HG02943 (cell line): ENCODE measurements around the gene EIF4ENIF1.
"Not testable (repeated sequence)": the region's sequence is repeated elsewhere in the genome, so short reads cannot be mapped to it uniquely, and the experiment has no call there.

Experiments
- ATAC-seq: cut with Tn5 transposase; IDR thresholded peaks from one replicate; pipeline ENCODE4 v1.9.1; 2021; ENCODE audit warnings: mild to moderate bottlenecking, low read depth, moderate library complexity; ENCODE audit not compliant: unreplicated experiment

The EIF4ENIF1 gene

GRCh38 chr22:31489632-31490495 lies at the start of gene EIF4ENIF1:
Gene EIF4ENIF1 (minus strand): TSS chr22:31489842. CDS start chr22:31488718, 1,124 bp downstream.
- ATAC-seq = peak; percentile 32

DNA sequence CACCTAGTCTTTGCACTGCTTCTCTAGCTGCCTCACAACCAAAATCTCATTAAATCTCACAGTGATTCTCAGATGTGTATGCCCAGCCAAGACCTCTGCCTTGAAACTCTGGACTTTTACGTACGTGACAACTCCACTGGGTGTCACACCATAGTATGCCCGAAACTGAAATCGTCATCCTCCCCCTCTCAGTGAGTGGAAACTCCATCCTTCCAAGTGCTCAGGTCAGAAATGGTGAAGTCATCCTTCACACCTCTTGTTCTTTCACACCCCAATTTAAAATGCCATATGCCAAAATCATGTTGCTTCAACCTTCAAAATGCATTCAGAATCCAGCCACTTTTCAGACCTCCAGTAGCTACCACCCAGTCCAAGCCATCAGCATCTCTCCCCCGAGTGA lies 49.2 kb upstream of the EIF4ENIF1 start:
- ATAC-seq = no peak

- no peak for ATAC-seq
Measured at GRCh38 chr22:31537019-31537535, 47.4 kb upstream of the EIF4ENIF1 start.

DNA sequence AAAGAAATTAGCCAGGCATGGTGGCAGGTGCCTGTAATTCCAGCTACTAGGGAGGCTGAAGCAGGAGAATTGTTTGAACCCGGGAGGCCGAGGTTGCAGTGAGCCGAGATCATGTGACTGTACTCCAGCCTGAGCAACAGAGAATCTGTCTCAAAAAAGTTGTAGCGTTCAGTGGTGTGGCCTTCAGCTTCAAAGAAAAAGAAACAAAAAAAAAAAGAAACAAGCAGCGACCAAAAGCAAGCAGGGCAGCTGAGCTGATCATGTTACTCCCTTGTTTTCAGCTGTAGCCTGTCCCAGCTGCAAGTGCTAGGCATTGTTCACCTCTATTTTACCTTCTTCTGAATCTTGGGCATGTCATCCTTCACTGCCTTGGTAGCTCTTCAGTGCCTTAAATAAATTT lies 43.7 kb upstream of the EIF4ENIF1 start:
- ATAC-seq = no peak

- ATAC-seq = no peak
Measured at GRCh38 chr22:31532060-31532459, 42.4 kb upstream of the EIF4ENIF1 start.

GRCh38 chr22:31530823-31531195 lies 41.2 kb upstream of the EIF4ENIF1 start:
- no peak for ATAC-seq

DNA sequence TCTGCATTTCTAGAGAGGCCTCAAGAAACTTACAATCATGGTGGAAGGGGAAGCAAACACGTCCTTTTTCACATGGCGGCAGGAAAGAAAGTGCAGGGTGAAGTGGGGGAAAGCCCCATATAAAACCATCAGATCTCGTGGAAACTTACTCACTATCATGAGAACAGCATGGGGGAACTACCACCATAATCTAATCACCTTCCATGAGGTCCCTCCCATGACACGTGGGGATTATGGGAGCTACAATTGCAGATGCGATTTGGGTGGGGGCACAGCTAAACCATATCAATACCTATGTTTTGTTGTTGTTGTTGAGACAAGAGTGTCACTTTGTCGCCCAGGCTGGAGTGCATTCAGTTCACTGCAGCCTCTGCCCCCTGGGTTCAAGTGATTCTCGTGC lies 36.6 kb upstream of the EIF4ENIF1 start:
- no peak for ATAC-seq

DNA sequence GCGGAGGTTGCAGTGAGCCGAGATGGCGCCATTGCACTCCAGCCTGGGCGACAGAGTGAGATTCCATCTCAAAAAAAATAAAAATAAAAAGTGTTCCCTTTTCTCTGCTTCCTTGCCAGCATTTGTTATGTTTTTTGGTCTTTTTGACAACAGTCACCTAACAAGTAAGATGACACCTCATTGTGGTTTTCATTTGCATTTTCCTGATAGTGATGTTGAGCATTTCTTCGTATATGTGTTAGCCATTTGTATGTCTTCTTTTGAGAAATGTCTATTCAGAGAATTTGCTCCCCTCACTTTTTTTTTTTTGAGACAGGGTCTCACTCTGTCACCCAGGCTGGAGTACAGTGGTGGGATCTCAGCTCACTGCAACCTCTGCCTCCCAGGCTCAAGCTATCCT lies 34.5 kb upstream of the EIF4ENIF1 start:
- not testable (repeated sequence) for ATAC-seq

DNA sequence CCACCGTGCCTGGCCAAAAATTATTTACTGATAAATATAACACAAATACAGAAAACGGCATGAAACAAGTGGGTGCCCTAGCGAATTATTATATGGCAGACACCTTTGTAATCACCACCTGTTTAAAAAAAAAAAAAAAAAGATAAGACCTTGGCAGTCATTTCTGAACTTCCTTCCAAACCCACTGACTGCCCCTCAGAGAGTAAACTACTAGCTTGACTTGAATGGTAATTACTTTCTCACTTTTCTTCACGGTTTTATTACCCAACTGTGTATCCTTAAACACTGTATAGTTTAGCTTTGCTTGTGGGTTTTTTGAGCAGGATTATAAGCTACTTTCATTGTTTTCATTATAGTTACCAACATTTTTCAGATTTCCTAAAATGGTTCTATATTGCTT lies 30.4 kb upstream of the EIF4ENIF1 start:
- no peak for ATAC-seq

DNA sequence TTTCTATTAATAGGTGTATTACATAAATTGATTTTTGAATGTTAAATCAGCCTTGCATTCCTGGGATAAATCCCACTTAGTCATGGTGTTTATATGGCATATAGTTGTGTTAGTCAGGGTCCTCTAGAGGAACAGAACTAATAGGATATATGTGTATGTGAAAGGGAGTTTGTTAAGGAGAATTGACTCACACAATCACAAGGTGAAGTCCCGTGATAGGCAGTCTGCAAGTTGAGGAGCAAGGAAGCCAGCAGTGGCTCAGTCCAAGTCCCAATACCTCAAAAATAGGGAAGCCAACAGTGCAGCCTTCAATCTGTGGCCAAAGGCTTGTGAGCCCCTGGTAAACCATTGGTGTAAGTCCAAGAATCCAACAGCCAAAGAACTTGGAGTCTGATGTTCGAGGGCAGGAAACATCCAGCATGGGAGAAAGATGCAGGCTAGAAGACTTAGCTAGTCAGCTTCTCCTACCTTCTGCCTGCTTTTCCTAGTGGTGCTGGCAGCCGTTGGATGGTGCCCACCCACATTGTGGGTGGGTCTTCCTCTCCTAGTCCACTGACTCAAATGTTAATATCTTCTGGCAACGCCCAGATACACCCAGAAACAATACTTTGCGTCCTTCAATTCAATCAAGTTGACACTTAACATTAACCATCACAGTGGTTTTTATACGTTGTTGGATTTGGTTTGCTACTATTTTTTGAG lies 19.6 kb upstream of the EIF4ENIF1 start:
- ATAC-seq = no peak

DNA sequence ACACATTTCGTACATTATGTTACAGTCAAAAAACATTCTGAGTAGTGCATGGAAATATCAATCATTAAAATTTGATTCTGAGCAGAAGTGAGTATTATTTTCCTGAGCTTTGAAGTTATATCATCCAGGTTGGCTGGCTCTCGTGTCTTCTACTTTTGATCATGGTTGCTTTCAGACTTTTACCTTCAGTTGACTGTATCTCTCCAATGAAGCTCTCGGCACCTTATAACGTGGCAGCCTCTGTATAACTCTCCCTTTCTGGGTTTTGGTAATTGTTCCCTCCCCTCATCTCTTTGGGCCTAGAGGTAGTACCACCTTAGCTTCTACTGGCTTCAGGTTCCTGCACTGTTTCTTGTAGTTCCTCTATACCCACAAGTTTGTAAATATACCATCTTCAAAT lies 18.9 kb upstream of the EIF4ENIF1 start:
- ATAC-seq = no peak

DNA sequence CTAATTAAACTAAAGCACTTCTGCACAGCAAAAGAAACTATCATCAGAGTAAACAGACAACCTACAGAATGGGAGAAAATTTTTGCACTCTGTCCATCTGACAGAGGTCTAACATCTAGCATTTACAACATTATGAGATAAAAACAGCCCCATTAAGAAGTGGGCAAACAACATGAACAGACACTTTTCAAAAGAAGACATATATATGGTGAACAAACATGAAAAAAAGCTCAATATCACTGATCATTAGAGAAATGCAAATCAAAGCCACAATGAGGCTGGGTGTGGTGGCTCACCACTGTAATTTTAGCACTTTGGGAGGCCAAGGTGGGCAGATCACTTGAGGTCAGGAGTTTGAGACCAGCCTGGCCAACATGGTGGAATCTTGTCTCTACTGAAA lies 17.9 kb upstream of the EIF4ENIF1 start:
- not testable (repeated sequence) for ATAC-seq

- no peak for ATAC-seq
Measured at GRCh38 chr22:31504282-31504681, 14.6 kb upstream of the EIF4ENIF1 start.

- ATAC-seq = no peak
Measured at GRCh38 chr22:31503211-31503964, 13.7 kb upstream of the EIF4ENIF1 start.

DNA sequence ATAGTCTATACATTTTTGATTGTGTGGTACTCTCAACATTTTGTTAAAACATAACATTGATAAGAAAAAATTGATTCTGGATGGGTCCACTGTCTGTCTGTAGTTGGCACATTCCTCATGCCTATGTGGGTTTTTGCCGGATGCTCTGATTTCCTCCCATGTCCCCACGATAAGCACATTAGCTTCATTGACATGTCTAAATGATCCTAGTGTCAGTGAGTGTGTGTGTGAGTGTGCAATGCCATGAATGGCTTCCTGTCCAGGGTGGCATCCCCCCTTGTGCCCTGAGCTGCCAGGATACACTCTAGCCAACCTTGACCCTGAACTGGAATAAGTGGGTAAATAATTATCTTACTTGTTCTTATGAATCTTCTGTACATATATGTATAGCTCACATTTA lies 12.1 kb upstream of the EIF4ENIF1 start:
- no peak for ATAC-seq

DNA sequence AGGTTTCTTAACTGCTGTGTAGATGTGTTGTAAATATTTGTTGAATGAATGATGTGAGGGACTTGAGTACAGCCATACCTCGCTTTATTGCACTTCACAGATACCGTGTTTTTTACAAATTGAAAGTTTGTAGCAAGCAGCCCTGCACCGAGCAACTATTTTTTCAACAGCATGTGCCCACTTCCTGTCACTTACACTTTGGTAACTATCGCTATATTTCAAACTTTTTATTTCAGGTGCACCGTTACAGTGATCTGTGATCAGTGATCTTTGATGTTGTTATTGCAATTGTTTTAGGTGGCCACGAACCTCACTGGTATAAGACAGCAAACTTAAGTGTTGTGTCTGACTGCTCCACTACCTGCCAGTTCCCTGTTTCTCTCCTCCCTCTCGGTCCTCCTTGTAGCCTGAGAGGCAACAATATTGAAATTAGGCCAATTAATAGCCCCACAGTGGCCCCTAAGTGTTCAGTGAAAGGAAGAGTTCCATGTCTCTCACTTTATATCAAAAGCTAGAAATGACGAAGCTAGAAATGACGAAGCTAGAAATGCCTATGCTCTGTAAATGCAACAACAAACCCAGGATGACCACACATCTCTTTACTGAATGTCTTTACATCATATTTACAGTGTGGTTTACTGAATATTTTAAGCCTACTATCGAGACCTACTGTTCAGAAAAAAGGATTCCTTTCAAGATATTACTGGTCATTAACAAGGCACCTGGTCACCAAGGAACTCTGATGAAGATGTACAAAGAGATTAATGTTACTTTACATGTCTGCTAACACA lies 7.7 kb upstream of the EIF4ENIF1 start:
- no peak for ATAC-seq

- peak; percentile 12 for ATAC-seq
Measured at GRCh38 chr22:31496735-31497146, 7.1 kb upstream of the EIF4ENIF1 start.

DNA sequence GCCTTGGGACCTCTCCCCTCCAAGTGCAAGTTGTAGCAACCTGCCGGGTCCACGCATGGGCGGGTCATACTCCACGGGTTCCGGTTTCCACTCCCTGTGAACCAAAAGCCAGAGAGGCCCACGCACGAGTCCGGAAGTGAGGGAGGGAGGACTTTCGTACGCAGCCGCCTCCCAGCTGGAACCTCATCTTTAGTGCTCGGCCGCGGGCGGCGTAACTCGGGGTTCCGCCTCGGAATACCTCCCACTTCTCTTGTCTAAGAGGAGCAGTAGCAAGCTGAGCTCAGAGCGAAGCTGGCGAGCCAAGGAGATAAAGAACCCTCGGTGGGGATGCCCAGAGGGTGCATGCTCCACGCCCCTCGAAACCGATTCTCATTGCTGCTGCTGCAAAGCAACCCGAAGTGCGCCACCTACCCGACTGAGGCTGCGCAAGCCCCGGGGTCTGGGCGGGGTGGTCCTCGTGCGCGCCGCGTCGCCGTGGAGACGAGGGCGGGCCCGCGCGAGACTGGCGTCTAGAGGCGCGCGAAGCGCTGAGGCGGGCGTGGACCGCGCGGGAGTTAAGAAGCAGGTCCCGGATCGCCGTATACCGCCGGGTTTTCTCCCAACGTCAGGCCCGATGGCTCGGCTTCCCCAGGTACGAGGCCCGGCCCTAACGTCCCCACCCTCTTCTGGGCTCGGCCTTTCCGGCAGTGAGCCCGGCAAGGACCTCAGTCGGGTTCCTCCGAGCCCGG lies 6.5 kb upstream of the EIF4ENIF1 start, which contains the start of gene SFI1:
TSS of gene SFI1 (plus strand) at position 530 of the 728 bp plus-strand sequence. CDS start 11,749 bp downstream, outside the sequence.
- ATAC-seq = peak; percentile 58

- no peak for ATAC-seq
Measured at GRCh38 chr22:31495343-31495742, 5.7 kb upstream of the EIF4ENIF1 start.
